GM15510 (cell line): ENCODE results near the gene NTM.

ENCODE experiments used
- POLR2A ChIP-seq: IDR thresholded peaks from 3 replicates; pipeline ENCODE4 v1.6.1; 2011; ENCODE audit warnings: borderline replicate concordance; ENCODE audit not compliant: insufficient read length; ENCODE audit errors: extremely low read depth

The NTM gene

GRCh38 chr11:132125988-132126871 is 755.8 kb downstream of the NTM start:
- TF ChIP-seq POLR2A = no peak

- TF ChIP-seq POLR2A = no peak
Measured at GRCh38 chr11:132126973-132127899, 756.8 kb downstream of the NTM start.

- no peak for TF ChIP-seq POLR2A
Measured at GRCh38 chr11:132127900-132128288, 757.5 kb downstream of the NTM start.

- TF ChIP-seq POLR2A = no peak
Measured at GRCh38 chr11:132131047-132131446, 760.6 kb downstream of the NTM start.

- no peak for TF ChIP-seq POLR2A
Measured at GRCh38 chr11:132131961-132132360, 761.5 kb downstream of the NTM start.

- no peak for TF ChIP-seq POLR2A
Measured at GRCh38 chr11:132134322-132134721, 763.9 kb downstream of the NTM start.

- no peak for TF ChIP-seq POLR2A
Measured at GRCh38 chr11:132137289-132137980, 767.0 kb downstream of the NTM start.

- no peak for TF ChIP-seq POLR2A
Measured at GRCh38 chr11:132137981-132138313, 767.5 kb downstream of the NTM start.

- TF ChIP-seq POLR2A = no peak
Measured at GRCh38 chr11:132139181-132139580, 768.8 kb downstream of the NTM start.

GRCh38 chr11:132140056-132140455 is 769.6 kb downstream of the NTM start:
- TF ChIP-seq POLR2A = no peak

- TF ChIP-seq POLR2A = no peak
Measured at GRCh38 chr11:132142121-132142520, 771.7 kb downstream of the NTM start.

GRCh38 chr11:132142554-132142953 is 772.1 kb downstream of the NTM start:
- TF ChIP-seq POLR2A = no peak

- TF ChIP-seq POLR2A = no peak
Measured at GRCh38 chr11:132147464-132147863, 777.0 kb downstream of the NTM start.

GRCh38 chr11:132154781-132155180 is 784.4 kb downstream of the NTM start:
- TF ChIP-seq POLR2A = no peak

GRCh38 chr11:132158091-132158490 is 787.7 kb downstream of the NTM start:
- TF ChIP-seq POLR2A = no peak
